ENCODE measurements around the gene NDUFB11. TPM values are rescaled to one million over a fixed set of nuclear protein-coding genes. Genes with fewer than 3 reads are reported as not detected.

The NDUFB11 gene
- total RNA-seq, 2 experiments from 2014 or later: 92.9 to 103 TPM

DNA sequence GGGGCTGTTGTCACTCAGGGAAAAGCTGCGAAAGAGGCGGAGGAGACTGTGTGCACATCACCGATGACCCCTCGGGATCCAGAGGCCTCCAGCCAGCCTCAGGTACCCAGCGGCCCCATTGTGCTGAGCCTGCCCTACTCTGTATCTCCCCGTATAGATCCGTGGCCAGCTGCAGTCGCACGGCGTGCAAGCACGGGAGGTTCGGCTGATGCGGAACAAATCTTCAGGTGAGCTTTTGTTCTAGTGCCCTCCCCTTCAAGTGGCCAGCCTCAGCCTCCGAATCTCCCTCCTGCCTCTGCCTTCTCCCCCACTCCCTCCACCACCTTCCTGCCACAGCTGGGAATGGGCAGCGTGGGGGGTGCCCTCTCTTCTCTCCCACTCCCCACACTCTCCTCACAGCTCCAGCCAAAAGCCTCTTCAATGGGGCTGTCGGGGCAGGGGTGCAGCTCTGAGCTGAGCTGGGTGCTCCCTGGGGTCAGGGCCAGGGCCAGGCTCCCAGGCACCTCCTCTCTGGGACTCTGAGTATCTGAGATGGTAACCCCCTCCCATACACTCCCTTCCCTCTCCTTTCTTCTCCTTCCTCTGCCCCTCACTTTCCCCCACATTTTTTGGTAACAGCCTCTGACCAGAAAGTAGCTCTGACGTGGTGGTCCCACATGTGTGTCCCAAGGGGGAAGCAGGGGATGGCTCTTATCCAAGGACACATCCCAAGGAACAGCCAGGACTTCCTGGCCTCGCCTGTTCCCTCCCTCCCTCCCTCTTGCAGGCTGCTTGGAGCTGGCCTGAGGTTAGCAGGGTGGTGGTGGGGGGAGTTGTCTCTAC, 28.7 kb upstream of the NDUFB11 start:
- Mint-ChIP-seq H3K9me3 (ENCODE audit: insufficient read depth) (no peaks in the 10 kb centered on the region), H3K27me3 (ENCODE audit: low read depth) (no peaks in the 10 kb centered on the region), H3K36me3 (ENCODE audit: low read depth) (peaks cover 27% of the 10 kb centered on the region), H3K27ac (no peak overlapping the region), H3K4me3 (no peak overlapping the region), H3K4me1 (ENCODE audit: low read depth) (peaks cover 3% of the 10 kb centered on the region)
- no peak for ATAC-seq
- DNase-seq: no peak
- ChIA-PET CTCF (no interaction called here), POLR2A (no interaction called here)

DNA sequence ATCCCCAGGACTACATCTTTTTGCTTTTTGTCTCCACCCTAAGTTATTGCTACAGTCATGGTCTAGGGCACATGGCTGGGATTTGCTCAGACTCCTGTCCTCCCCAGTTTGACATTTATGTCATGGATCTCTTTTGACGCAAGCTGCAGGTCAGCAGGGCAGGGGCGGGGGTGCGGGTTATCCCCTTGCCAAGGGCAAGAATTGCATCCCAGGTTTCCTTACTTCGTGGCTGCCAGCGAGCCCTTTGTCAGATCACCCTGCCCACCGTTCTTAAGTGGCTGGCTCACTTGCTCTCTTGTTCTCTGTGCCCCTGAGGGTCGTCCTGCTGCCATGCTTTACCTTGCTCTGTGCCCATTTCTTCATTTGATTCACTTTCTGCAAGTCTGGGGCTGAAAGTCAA, 28.0 kb upstream of the NDUFB11 start:
- Mint-ChIP-seq H3K27me3 (ENCODE audit: low read depth) (no peaks in the 10 kb centered on the region), H3K4me3 (no peak overlapping the region), H3K4me1 (ENCODE audit: low read depth) (peaks cover 3% of the 10 kb centered on the region), H3K36me3 (ENCODE audit: low read depth) (peaks cover 23% of the 10 kb centered on the region), H3K9me3 (ENCODE audit: insufficient read depth) (no peaks in the 10 kb centered on the region), H3K27ac (no peak overlapping the region)
- DNase-seq (no peak), ATAC-seq (no peak)
- ChIA-PET POLR2A (no interaction called here), CTCF (no interaction called here)

DNA sequence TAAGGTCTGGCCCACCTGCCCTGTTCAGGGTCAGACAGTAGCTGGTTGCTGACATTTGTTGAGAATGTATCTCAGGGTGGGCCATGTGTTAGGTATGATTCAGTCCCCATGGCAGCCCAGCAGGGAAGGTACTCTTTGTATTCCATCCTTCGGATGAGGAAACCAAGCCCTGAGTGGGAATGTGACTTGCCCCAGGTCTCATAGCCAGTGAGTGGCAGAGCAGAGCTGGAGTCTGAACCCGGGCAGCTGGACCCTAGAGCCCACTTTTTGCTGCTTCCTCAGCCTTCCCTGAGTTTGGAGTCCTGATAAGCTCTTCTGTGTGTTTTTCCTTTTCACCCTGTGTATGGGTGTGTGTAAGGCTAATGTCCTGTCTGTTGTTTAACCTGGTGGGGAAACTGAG, 27.5 kb upstream of the NDUFB11 start:
- Mint-ChIP-seq H3K9me3 (ENCODE audit: insufficient read depth) (no peaks in the 10 kb centered on the region), H3K4me3 (no peak overlapping the region), H3K27me3 (ENCODE audit: low read depth) (no peaks in the 10 kb centered on the region), H3K4me1 (ENCODE audit: low read depth) (peaks cover 3% of the 10 kb centered on the region), H3K36me3 (ENCODE audit: low read depth) (peaks cover 23% of the 10 kb centered on the region), H3K27ac (no peak overlapping the region)
- POLR2A ChIA-PET: no interaction called here
- DNase-seq (no peak), ATAC-seq (no peak)
- CTCF ChIA-PET: no interaction called here

DNA sequence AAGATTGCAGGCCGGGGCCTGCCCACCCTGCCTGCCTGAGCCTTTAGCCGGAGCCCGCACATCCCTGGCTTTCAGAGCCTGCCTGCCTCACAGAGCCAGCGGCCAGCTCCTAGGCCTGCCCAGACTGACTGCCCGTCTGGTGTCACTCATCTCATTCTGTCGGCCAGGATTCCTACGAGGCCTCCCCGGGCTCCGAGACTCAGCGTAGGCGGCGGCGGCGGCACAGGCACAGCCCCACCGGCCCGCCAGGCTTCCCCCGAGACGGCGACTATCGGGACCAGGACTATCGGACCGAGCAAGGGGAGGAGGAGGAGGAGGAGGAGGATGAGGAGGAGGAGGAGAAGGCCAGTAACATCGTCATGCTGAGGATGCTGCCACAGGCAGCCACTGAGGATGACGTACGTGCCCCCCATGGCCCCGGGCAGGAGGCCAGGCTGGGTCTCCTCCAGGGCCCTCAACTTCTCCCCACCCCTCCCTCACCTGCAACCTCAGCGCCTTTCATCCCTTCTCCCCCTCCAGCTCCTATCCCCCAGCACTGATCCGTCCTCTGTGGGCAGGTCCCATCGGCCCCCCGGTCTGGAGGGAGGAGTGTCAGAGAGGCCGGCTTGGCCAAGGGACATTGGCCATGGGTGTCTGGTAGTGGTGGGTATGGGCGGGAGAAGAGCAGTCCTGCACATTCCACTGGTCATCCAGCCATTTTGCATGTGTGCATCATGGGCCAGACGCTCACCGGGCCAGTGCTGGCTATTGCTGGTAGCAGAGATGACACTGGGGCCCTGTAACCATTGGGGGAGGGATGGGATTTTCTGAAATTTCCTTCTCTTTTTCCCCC, 26.6 kb upstream of the NDUFB11 start:
- ChIA-PET POLR2A (no interaction called here), CTCF (no interaction called here)
- no peak overlapping the region for H3K4me3 Mint-ChIP-seq
- peaks cover 17% of the 10 kb centered on the region for H3K36me3 Mint-ChIP-seq (ENCODE audit: low read depth)
- ATAC-seq (no peak), DNase-seq (no peak)
- H3K4me1 Mint-ChIP-seq (ENCODE audit: low read depth): no peaks in the 10 kb centered on the region
- H3K9me3 Mint-ChIP-seq (ENCODE audit: insufficient read depth): no peaks in the 10 kb centered on the region
- no peak overlapping the region for H3K27ac Mint-ChIP-seq
- no peaks in the 10 kb centered on the region for H3K27me3 Mint-ChIP-seq (ENCODE audit: low read depth)

DNA sequence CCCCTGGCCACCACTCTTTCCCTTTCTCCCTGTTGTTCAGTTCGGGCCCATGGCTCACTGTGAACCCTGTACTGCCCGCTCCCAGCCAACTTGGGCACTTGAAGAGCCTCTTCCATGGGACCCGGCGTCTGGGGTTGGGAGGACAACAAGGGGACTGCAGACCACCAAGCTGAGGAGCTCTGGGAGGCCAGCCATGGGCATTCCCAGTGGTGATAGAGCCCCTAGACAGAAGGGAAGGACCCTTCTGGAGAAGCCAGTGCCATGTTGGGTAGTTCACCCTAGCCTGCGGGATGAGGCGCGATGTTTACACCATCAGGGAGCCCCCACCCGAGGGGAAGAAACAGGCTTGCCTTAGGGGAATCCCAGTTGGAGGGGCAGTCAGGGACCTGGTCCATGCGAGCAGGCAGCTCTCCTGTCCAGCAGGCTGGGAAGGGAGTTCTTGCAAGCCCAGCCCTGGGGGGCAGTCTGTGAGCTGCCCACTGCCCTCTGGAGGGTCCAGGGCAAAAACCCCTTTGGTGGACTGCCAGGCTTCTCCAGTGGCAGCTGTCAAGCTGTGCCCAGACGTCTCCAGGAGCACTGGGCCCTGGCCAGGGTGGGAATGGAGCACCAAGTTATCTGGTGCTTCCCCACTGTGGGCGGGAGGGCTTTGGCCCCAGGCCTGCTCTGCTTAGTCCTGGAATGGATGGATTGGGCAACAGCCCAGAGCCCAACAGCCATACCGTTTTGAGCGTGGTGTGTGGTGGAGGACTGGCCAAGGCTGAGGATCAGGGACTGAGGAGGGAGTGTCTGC, 25.4 kb upstream of the NDUFB11 start:
- no peak for ATAC-seq
- ChIA-PET CTCF (no interaction called here), POLR2A (no interaction called here)
- Mint-ChIP-seq H3K36me3 (ENCODE audit: low read depth) (peaks cover 16% of the 10 kb centered on the region), H3K27ac (no peak overlapping the region), H3K27me3 (ENCODE audit: low read depth) (no peaks in the 10 kb centered on the region), H3K4me1 (ENCODE audit: low read depth) (no peaks in the 10 kb centered on the region), H3K4me3 (no peak overlapping the region), H3K9me3 (ENCODE audit: insufficient read depth) (no peaks in the 10 kb centered on the region)
- DNase-seq: no peak

DNA sequence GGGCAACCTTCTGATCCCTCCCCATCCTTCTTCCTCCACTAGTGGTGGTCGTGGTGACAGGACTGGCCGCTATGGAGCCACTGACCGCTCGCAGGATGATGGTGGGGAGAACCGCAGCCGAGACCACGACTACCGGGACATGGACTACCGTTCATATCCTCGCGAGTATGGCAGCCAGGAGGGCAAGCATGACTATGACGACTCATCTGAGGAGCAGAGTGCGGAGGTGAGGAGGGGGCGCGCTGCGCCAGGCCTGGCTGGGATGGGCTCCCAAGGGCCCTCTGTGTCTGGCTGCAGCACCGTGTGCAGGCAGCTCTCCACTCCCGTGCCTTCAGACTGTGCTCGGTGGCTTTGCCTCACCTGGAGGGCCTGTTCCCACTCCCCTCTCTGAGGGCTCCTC, 24.8 kb upstream of the NDUFB11 start:
- H3K9me3 Mint-ChIP-seq (ENCODE audit: insufficient read depth): no peaks in the 10 kb centered on the region
- H3K4me3 Mint-ChIP-seq: no peak overlapping the region
- no peak for ATAC-seq
- ChIA-PET POLR2A (interaction anchor here (0.6 kb wide), 1 partner anchor 59 kb away, joined by 3 read pairs; no protein-coding TSS in a partner anchor), CTCF (no interaction called here)
- no peak for DNase-seq
- no peak overlapping the region for H3K27ac Mint-ChIP-seq
- peaks cover 22% of the 10 kb centered on the region for H3K36me3 Mint-ChIP-seq (ENCODE audit: low read depth)
- H3K4me1 Mint-ChIP-seq (ENCODE audit: low read depth): no peaks in the 10 kb centered on the region
- no peaks in the 10 kb centered on the region for H3K27me3 Mint-ChIP-seq (ENCODE audit: low read depth)

DNA sequence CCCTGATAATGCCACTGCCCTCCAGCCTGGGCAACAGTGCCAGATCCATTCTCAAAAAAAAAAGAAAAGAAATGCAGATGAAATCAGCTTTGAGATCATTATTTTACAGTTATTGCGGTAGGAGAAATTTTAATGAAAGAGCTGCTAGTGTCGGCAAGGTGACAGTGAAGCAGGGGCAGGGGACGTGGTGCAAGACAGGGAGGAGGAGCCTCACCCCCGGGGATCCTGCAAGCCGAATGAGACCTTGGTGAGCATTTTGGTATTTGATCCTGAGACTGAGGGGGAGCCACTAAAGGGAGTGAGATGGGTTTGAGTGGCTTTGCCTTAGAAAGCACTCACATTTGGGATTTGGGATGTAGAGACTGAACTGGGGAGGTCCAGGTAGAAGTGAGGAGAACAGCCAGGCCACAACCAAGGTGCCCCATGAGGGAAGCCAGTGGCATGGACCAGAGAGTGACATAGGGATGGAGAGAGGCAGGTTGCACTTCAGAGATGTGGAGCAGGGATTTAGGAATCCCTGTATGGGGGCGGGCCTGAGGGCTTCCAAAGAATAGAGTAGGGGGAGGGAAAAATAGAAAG, 24.1 kb upstream of the NDUFB11 start:
- ChIA-PET POLR2A (no interaction called here), CTCF (interaction anchor here (1.2 kb wide), 1 partner anchor 24 kb away, joined by 3 read pairs; the partner anchor contains the start of genes NDUFB11 and RBM10)
- no peak overlapping the region for H3K27ac Mint-ChIP-seq
- ATAC-seq: no peak
- no peaks in the 10 kb centered on the region for H3K4me1 Mint-ChIP-seq (ENCODE audit: low read depth)
- DNase-seq: no peak
- H3K4me3 Mint-ChIP-seq: no peak overlapping the region
- no peaks in the 10 kb centered on the region for H3K9me3 Mint-ChIP-seq (ENCODE audit: insufficient read depth)
- H3K27me3 Mint-ChIP-seq (ENCODE audit: low read depth): no peaks in the 10 kb centered on the region
- peaks cover 22% of the 10 kb centered on the region for H3K36me3 Mint-ChIP-seq (ENCODE audit: low read depth)

DNA sequence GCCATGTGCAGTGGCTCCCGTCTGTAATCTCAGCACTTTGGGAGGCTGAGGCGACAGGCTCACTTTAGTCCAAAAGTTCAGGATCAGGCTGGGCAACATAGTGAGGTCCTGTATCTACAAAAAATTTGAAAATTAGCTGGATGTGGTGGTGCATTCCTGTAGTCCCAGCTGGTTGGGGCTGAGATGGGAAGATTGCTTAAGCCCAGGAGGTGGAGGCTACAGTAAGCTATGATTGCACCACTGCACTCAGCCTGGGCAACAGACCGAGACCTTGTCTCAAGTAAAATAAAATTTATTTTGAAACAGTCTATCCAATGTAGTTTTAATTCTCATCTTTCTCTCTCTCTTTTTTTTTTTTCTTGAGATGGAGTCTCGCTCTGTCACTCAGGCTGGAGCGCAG, 21.6 kb upstream of the NDUFB11 start:
- POLR2A ChIA-PET: no interaction called here
- CTCF ChIA-PET: no interaction called here
- ATAC-seq: no peak
- Mint-ChIP-seq H3K36me3 (ENCODE audit: low read depth) (peaks cover 19% of the 10 kb centered on the region), H3K4me3 (no peak overlapping the region), H3K9me3 (ENCODE audit: insufficient read depth) (no peaks in the 10 kb centered on the region), H3K4me1 (ENCODE audit: low read depth) (no peaks in the 10 kb centered on the region), H3K27me3 (ENCODE audit: low read depth) (no peaks in the 10 kb centered on the region), H3K27ac (no peak overlapping the region)
- DNase-seq: no peak

DNA sequence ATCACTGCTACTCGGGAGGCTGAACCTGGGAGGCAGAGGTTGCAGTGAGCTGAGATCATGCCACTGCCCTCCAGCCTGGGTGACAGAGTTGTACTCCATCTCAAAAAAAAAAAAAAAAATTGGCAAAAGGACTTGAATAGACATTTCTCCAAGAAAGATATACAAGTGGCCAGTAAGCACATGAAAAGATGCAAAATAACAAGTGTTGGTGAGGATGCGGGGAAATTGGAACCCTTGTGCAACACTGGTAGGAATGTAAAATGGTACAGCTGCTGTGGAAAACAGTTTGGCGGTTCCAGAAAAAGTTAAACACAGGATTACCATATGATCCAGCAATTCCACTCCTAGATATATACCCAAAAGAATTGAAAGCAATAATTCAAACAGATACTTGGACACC, 19.9 kb upstream of the NDUFB11 start:
- H3K9me3 Mint-ChIP-seq (ENCODE audit: insufficient read depth): no peaks in the 10 kb centered on the region
- H3K4me1 Mint-ChIP-seq (ENCODE audit: low read depth): no peaks in the 10 kb centered on the region
- peaks cover 23% of the 10 kb centered on the region for H3K36me3 Mint-ChIP-seq (ENCODE audit: low read depth)
- no peak overlapping the region for H3K4me3 Mint-ChIP-seq
- ChIA-PET CTCF (no interaction called here), POLR2A (no interaction called here)
- DNase-seq: no peak
- ATAC-seq: no peak
- H3K27me3 Mint-ChIP-seq (ENCODE audit: low read depth): no peaks in the 10 kb centered on the region
- no peak overlapping the region for H3K27ac Mint-ChIP-seq

DNA sequence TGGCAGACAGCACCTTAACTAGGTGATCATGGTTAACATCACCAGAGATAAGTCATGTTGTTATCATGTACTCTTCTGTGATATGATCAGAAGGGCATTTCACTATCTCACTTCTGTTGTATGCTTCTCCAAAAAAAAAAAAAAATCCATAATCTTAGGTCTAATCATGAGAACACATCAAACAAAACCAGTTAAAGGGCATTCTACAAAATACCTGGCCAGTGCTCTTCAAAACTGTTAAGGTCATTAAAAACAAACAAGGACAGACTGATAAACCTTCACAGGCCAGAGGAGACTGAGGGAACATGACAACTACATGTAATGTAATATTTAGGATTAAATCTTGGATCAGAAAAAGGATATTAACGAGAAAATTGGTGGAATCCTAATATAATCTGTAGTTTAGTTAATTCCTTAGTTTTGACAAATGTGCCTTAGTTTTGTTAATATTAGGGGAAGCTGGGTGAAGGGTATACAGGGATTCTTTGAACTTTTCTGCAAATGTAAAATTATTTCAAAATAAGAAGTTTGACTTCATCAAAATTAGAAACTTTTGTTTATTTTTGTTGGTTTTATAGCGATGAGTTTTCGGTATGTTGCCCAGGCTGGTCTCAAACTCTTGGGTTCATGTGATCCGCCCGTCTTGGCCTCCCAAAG, 18.6 kb upstream of the NDUFB11 start:
- ATAC-seq: no peak
- Mint-ChIP-seq H3K4me3 (no peak overlapping the region), H3K9me3 (ENCODE audit: insufficient read depth) (no peaks in the 10 kb centered on the region), H3K27me3 (ENCODE audit: low read depth) (no peaks in the 10 kb centered on the region), H3K4me1 (ENCODE audit: low read depth) (no peaks in the 10 kb centered on the region), H3K36me3 (ENCODE audit: low read depth) (peaks cover 26% of the 10 kb centered on the region), H3K27ac (no peak overlapping the region)
- DNase-seq: no peak
- ChIA-PET POLR2A (no interaction called here), CTCF (no interaction called here)

DNA sequence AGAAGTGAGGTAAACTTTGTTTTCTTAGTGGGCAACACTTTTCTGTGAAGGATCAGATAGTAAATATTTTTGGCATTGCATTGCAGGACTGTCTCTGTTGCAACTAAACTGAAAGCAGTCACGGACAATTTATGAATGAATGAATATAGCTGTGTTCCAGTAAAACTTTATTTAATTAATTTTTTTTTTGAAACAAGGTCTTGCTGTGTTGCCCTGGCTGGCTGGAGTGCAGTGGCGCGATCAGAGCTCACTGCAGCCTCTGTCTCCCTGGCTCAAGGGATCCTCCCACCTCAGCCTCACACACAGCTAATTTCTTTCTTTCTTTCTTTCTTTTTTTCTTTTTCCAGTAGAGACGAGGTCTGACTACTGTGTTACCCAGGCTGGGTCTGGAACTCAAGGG, 16.3 kb upstream of the NDUFB11 start:
- Mint-ChIP-seq H3K4me1 (ENCODE audit: low read depth) (peaks cover 3% of the 10 kb centered on the region), H3K36me3 (ENCODE audit: low read depth) (peaks cover 43% of the 10 kb centered on the region), H3K27me3 (ENCODE audit: low read depth) (no peaks in the 10 kb centered on the region), H3K27ac (no peak overlapping the region), H3K9me3 (ENCODE audit: insufficient read depth) (no peaks in the 10 kb centered on the region), H3K4me3 (no peak overlapping the region)
- no peak for ATAC-seq
- ChIA-PET POLR2A (no interaction called here), CTCF (no interaction called here)
- no peak for DNase-seq
